Measurements from ENCODE around the gene AKAP6.

AKAP6 gene

GRCh38 chr14:32337759-32338158 is 8.7 kb downstream of the AKAP6 start:
- ATAC-seq (replicated peaks; ENCODE audit: extremely low read depth, poor library complexity, severe bottlenecking): no peak
- Mint-ChIP-seq H3K4me1 (no peaks in the 10 kb centered on the region), H3K27me3 (peaks cover 10% of the 10 kb centered on the region), H3K27ac (ENCODE audit: low read depth) (no peak overlapping the region), H3K36me3 (ENCODE audit: insufficient read depth) (no peaks in the 10 kb centered on the region), H3K9me3 (no peaks in the 10 kb centered on the region), H3K4me3 (no peak overlapping the region)
- DNase-seq (ENCODE audit: low spot score in 2 of 2): no peak

- ATAC-seq (replicated peaks; ENCODE audit: extremely low read depth, poor library complexity, severe bottlenecking): no peak
- H3K36me3 Mint-ChIP-seq (ENCODE audit: insufficient read depth): peaks cover 2% of the 10 kb centered on the region
- no peak for DNase-seq (ENCODE audit: low spot score in 2 of 2)
- peaks cover 11% of the 10 kb centered on the region for H3K27me3 Mint-ChIP-seq
- no peak overlapping the region for H3K27ac Mint-ChIP-seq (ENCODE audit: low read depth)
- no peak overlapping the region for H3K4me3 Mint-ChIP-seq
- H3K9me3 Mint-ChIP-seq: no peaks in the 10 kb centered on the region
- H3K4me1 Mint-ChIP-seq: no peaks in the 10 kb centered on the region
Measured at GRCh38 chr14:32339188-32339587, 10.1 kb downstream of the AKAP6 start.

GRCh38 chr14:32341947-32342846 is 13.1 kb downstream of the AKAP6 start:
- Mint-ChIP-seq H3K9me3 (no peaks in the 10 kb centered on the region), H3K36me3 (ENCODE audit: insufficient read depth) (peaks cover 2% of the 10 kb centered on the region), H3K27ac (ENCODE audit: low read depth) (no peak overlapping the region), H3K27me3 (peaks cover 11% of the 10 kb centered on the region), H3K4me1 (no peaks in the 10 kb centered on the region), H3K4me3 (no peak overlapping the region)
- ATAC-seq (replicated peaks; ENCODE audit: extremely low read depth, poor library complexity, severe bottlenecking) (no peak), DNase-seq (ENCODE audit: low spot score in 2 of 2) (no peak)

- no peaks in the 10 kb centered on the region for H3K4me1 Mint-ChIP-seq
- no peak overlapping the region for H3K27ac Mint-ChIP-seq (ENCODE audit: low read depth)
- H3K9me3 Mint-ChIP-seq: no peaks in the 10 kb centered on the region
- ATAC-seq (replicated peaks; ENCODE audit: extremely low read depth, poor library complexity, severe bottlenecking): no peak
- peaks cover 15% of the 10 kb centered on the region for H3K27me3 Mint-ChIP-seq
- peaks cover 2% of the 10 kb centered on the region for H3K36me3 Mint-ChIP-seq (ENCODE audit: insufficient read depth)
- no peak overlapping the region for H3K4me3 Mint-ChIP-seq
- no peak for DNase-seq (ENCODE audit: low spot score in 2 of 2)
Measured at GRCh38 chr14:32342847-32343194, 13.7 kb downstream of the AKAP6 start.

GRCh38 chr14:32343926-32344430 is 14.9 kb downstream of the AKAP6 start:
- Mint-ChIP-seq H3K9me3 (no peaks in the 10 kb centered on the region), H3K4me3 (no peak overlapping the region), H3K27ac (ENCODE audit: low read depth) (no peak overlapping the region), H3K27me3 (peaks cover 27% of the 10 kb centered on the region), H3K4me1 (no peaks in the 10 kb centered on the region), H3K36me3 (ENCODE audit: insufficient read depth) (peaks cover 2% of the 10 kb centered on the region)
- ATAC-seq (replicated peaks; ENCODE audit: extremely low read depth, poor library complexity, severe bottlenecking): no peak
- no peak for DNase-seq (ENCODE audit: low spot score in 2 of 2)

- peaks cover 30% of the 10 kb centered on the region for H3K27me3 Mint-ChIP-seq
- ATAC-seq (replicated peaks; ENCODE audit: extremely low read depth, poor library complexity, severe bottlenecking): no peak
- H3K36me3 Mint-ChIP-seq (ENCODE audit: insufficient read depth): peaks cover 2% of the 10 kb centered on the region
- no peak for DNase-seq (ENCODE audit: low spot score in 2 of 2)
- no peak overlapping the region for H3K4me3 Mint-ChIP-seq
- H3K27ac Mint-ChIP-seq (ENCODE audit: low read depth): no peak overlapping the region
- no peaks in the 10 kb centered on the region for H3K4me1 Mint-ChIP-seq
- no peaks in the 10 kb centered on the region for H3K9me3 Mint-ChIP-seq
Measured at GRCh38 chr14:32345311-32345791, 16.3 kb downstream of the AKAP6 start.

GRCh38 chr14:32349322-32349721 is 20.2 kb downstream of the AKAP6 start:
- H3K4me1 Mint-ChIP-seq: no peaks in the 10 kb centered on the region
- H3K27ac Mint-ChIP-seq (ENCODE audit: low read depth): no peak overlapping the region
- no peak overlapping the region for H3K4me3 Mint-ChIP-seq

GRCh38 chr14:32350020-32350419 is 20.9 kb downstream of the AKAP6 start:
- H3K36me3 Mint-ChIP-seq (ENCODE audit: insufficient read depth): no peaks in the 10 kb centered on the region
- no peak overlapping the region for H3K27ac Mint-ChIP-seq (ENCODE audit: low read depth)
- ATAC-seq (replicated peaks; ENCODE audit: extremely low read depth, poor library complexity, severe bottlenecking) (no peak), DNase-seq (ENCODE audit: low spot score in 2 of 2) (no peak)
- no peaks in the 10 kb centered on the region for H3K4me1 Mint-ChIP-seq
- H3K4me3 Mint-ChIP-seq: no peak overlapping the region
- peaks cover 19% of the 10 kb centered on the region for H3K27me3 Mint-ChIP-seq
- H3K9me3 Mint-ChIP-seq: no peaks in the 10 kb centered on the region

More at GRCh38 chr14:32349322-32349721, 20.2 kb downstream of the AKAP6 start:
- H3K27me3 Mint-ChIP-seq: peaks cover 19% of the 10 kb centered on the region
- ATAC-seq (replicated peaks; ENCODE audit: extremely low read depth, poor library complexity, severe bottlenecking) (no peak), DNase-seq (ENCODE audit: low spot score in 2 of 2) (no peak)
- H3K9me3 Mint-ChIP-seq: no peaks in the 10 kb centered on the region
- no peaks in the 10 kb centered on the region for H3K36me3 Mint-ChIP-seq (ENCODE audit: insufficient read depth)

- Mint-ChIP-seq H3K9me3 (no peaks in the 10 kb centered on the region), H3K4me3 (no peak overlapping the region), H3K36me3 (ENCODE audit: insufficient read depth) (no peaks in the 10 kb centered on the region), H3K27me3 (peaks cover 17% of the 10 kb centered on the region), H3K27ac (ENCODE audit: low read depth) (no peak overlapping the region), H3K4me1 (no peaks in the 10 kb centered on the region)
- ATAC-seq (replicated peaks; ENCODE audit: extremely low read depth, poor library complexity, severe bottlenecking): no peak
- no peak for DNase-seq (ENCODE audit: low spot score in 2 of 2)
Measured at GRCh38 chr14:32352631-32353030, 23.5 kb downstream of the AKAP6 start.

GRCh38 chr14:32354716-32355115 is 25.6 kb downstream of the AKAP6 start:
- no peak for DNase-seq (ENCODE audit: low spot score in 2 of 2)
- ATAC-seq (replicated peaks; ENCODE audit: extremely low read depth, poor library complexity, severe bottlenecking): no peak
- Mint-ChIP-seq H3K9me3 (no peaks in the 10 kb centered on the region), H3K27me3 (no peaks in the 10 kb centered on the region), H3K4me3 (no peak overlapping the region), H3K27ac (ENCODE audit: low read depth) (no peak overlapping the region), H3K36me3 (ENCODE audit: insufficient read depth) (no peaks in the 10 kb centered on the region), H3K4me1 (no peaks in the 10 kb centered on the region)

- no peaks in the 10 kb centered on the region for H3K9me3 Mint-ChIP-seq
- no peaks in the 10 kb centered on the region for H3K27me3 Mint-ChIP-seq
- ATAC-seq (replicated peaks; ENCODE audit: extremely low read depth, poor library complexity, severe bottlenecking) (no peak), DNase-seq (ENCODE audit: low spot score in 2 of 2) (no peak)
- no peaks in the 10 kb centered on the region for H3K4me1 Mint-ChIP-seq
- H3K36me3 Mint-ChIP-seq (ENCODE audit: insufficient read depth): no peaks in the 10 kb centered on the region
- H3K27ac Mint-ChIP-seq (ENCODE audit: low read depth): no peak overlapping the region
- H3K4me3 Mint-ChIP-seq: no peak overlapping the region
Measured at GRCh38 chr14:32358781-32359180, 29.7 kb downstream of the AKAP6 start.

- DNase-seq (ENCODE audit: low spot score in 2 of 2) (no peak), ATAC-seq (replicated peaks; ENCODE audit: extremely low read depth, poor library complexity, severe bottlenecking) (no peak)
- H3K27me3 Mint-ChIP-seq: no peaks in the 10 kb centered on the region
Measured at GRCh38 chr14:32361674-32362073, 32.6 kb downstream of the AKAP6 start.

GRCh38 chr14:32363761-32364160 is 34.7 kb downstream of the AKAP6 start:
- H3K27me3 Mint-ChIP-seq: no peaks in the 10 kb centered on the region
- DNase-seq (ENCODE audit: low spot score in 2 of 2) (no peak), ATAC-seq (replicated peaks; ENCODE audit: extremely low read depth, poor library complexity, severe bottlenecking) (no peak)
- H3K9me3 Mint-ChIP-seq: no peaks in the 10 kb centered on the region
- no peak overlapping the region for H3K27ac Mint-ChIP-seq (ENCODE audit: low read depth)
- H3K36me3 Mint-ChIP-seq (ENCODE audit: insufficient read depth): no peaks in the 10 kb centered on the region
- H3K4me1 Mint-ChIP-seq: no peaks in the 10 kb centered on the region
- no peak overlapping the region for H3K4me3 Mint-ChIP-seq

More at GRCh38 chr14:32361674-32362073, 32.6 kb downstream of the AKAP6 start:
- H3K4me3 Mint-ChIP-seq: no peak overlapping the region
- H3K9me3 Mint-ChIP-seq: no peaks in the 10 kb centered on the region
- H3K4me1 Mint-ChIP-seq: no peaks in the 10 kb centered on the region
- H3K36me3 Mint-ChIP-seq (ENCODE audit: insufficient read depth): no peaks in the 10 kb centered on the region
- H3K27ac Mint-ChIP-seq (ENCODE audit: low read depth): no peak overlapping the region
